ENCODE measurements around the gene MICAL3.

The MICAL3 gene

GRCh38 chr22:17784776-17785175 lies 239.6 kb downstream of the MICAL3 start:
- Histone ChIP-seq H3K9me3 (no peaks in the 10 kb centered on the region; the same call in 1 of the 2 replicates), H3K4me3 (no peak overlapping the region), H3K27ac (no peak overlapping the region), H3K9ac (no peak overlapping the region), H3K36me3 (peaks cover 22% of the 10 kb centered on the region), H4K20me1 (no peaks in the 10 kb centered on the region; the same call in 1 of the 2 replicates), H3K4me1 (peaks cover 62% of the 10 kb centered on the region), H3K27me3 (no peaks in the 10 kb centered on the region), H3K4me2 (no peak overlapping the region)
- TF ChIP-seq Cebpa-rat (IDR thresholded peaks at IDR 0.05): no peak

GRCh38 chr22:17783773-17784480 lies 240.4 kb downstream of the MICAL3 start:
- H3K9ac ChIP-seq: no peak overlapping the region
- H4K20me1 ChIP-seq: no peaks in the 10 kb centered on the region; the same call in 1 of the 2 replicates
- peak overlapping the region; percentile 96 for H3K4me2 ChIP-seq
- no peak overlapping the region for H3K4me3 ChIP-seq
- H3K4me1 ChIP-seq: peaks cover 71% of the 10 kb centered on the region
- no peaks in the 10 kb centered on the region; the same call in 1 of the 2 replicates for H3K9me3 ChIP-seq
- no peaks in the 10 kb centered on the region for H3K27me3 ChIP-seq
- no peak overlapping the region; the same call in 1 of the 2 replicates for H3K27ac ChIP-seq
- H3K36me3 ChIP-seq: peaks cover 14% of the 10 kb centered on the region
- no peak for TF ChIP-seq Cebpa-rat (IDR thresholded peaks at IDR 0.05)

GRCh38 chr22:17783312-17783711 lies 241.0 kb downstream of the MICAL3 start:
- H3K27me3 ChIP-seq: no peaks in the 10 kb centered on the region
- peaks cover 77% of the 10 kb centered on the region for H3K4me1 ChIP-seq

GRCh38 chr22:17782621-17783020 lies 241.7 kb downstream of the MICAL3 start:
- Histone ChIP-seq H3K4me3 (no peak overlapping the region), H4K20me1 (no peaks in the 10 kb centered on the region; the same call in 1 of the 2 replicates), H3K4me1 (peaks cover 82% of the 10 kb centered on the region), H3K27ac (peak overlapping the region; percentile 4), H3K9ac (no peak overlapping the region), H3K36me3 (peaks cover under 1% of the 10 kb centered on the region; the same call in 1 of the 2 replicates), H3K27me3 (no peaks in the 10 kb centered on the region), H3K9me3 (no peaks in the 10 kb centered on the region; the same call in 1 of the 2 replicates), H3K4me2 (peak overlapping the region; percentile 96)
- no peak for TF ChIP-seq Cebpa-rat (IDR thresholded peaks at IDR 0.05)

More at GRCh38 chr22:17783312-17783711, 241.0 kb downstream of the MICAL3 start:
- no peaks in the 10 kb centered on the region; the same call in 1 of the 2 replicates for H3K9me3 ChIP-seq
- peaks cover 8% of the 10 kb centered on the region for H3K36me3 ChIP-seq
- no peak overlapping the region for H3K4me3 ChIP-seq
- no peak for TF ChIP-seq Cebpa-rat (IDR thresholded peaks at IDR 0.05)
- H4K20me1 ChIP-seq: no peaks in the 10 kb centered on the region; the same call in 1 of the 2 replicates
- H3K9ac ChIP-seq: no peak overlapping the region
- peak overlapping the region; percentile 96 for H3K4me2 ChIP-seq
- peak overlapping the region; percentile 4; the same call in 1 of the 2 replicates for H3K27ac ChIP-seq

GRCh38 chr22:17782158-17782557 lies 242.2 kb downstream of the MICAL3 start:
- Histone ChIP-seq H4K20me1 (no peaks in the 10 kb centered on the region; the same call in 1 of the 2 replicates), H3K27ac (peak overlapping the region; percentile 97), H3K4me3 (no peak overlapping the region), H3K9me3 (no peaks in the 10 kb centered on the region; the same call in 1 of the 2 replicates), H3K9ac (no peak overlapping the region), H3K4me2 (peak overlapping the region; percentile 96), H3K36me3 (no peaks in the 10 kb centered on the region), H3K27me3 (no peaks in the 10 kb centered on the region), H3K4me1 (peaks cover 82% of the 10 kb centered on the region)
- TF ChIP-seq Cebpa-rat (IDR thresholded peaks at IDR 0.05): no peak

GRCh38 chr22:17781319-17782031 lies 242.9 kb downstream of the MICAL3 start:
- no peaks in the 10 kb centered on the region for H3K36me3 ChIP-seq
- no peaks in the 10 kb centered on the region; the same call in 1 of the 2 replicates for H4K20me1 ChIP-seq
- H3K4me2 ChIP-seq: peak overlapping the region; percentile 96
- peak overlapping the region; percentile 82; the same call in 1 of the 2 replicates for H3K4me3 ChIP-seq
- no peak for TF ChIP-seq Cebpa-rat (IDR thresholded peaks at IDR 0.05)
- H3K27me3 ChIP-seq: no peaks in the 10 kb centered on the region
- no peaks in the 10 kb centered on the region; the same call in 1 of the 2 replicates for H3K9me3 ChIP-seq
- peak overlapping the region; percentile 63 for H3K9ac ChIP-seq
- peaks cover 81% of the 10 kb centered on the region for H3K4me1 ChIP-seq
- peak overlapping the region; percentile 97 for H3K27ac ChIP-seq

- H3K27ac ChIP-seq: peak overlapping the region; percentile 97
- H3K4me3 ChIP-seq: peak overlapping the region; percentile 82
- peak overlapping the region; percentile 96 for H3K4me2 ChIP-seq
- H3K9me3 ChIP-seq: no peaks in the 10 kb centered on the region; the same call in 1 of the 2 replicates
- no peaks in the 10 kb centered on the region for H3K36me3 ChIP-seq
- H3K4me1 ChIP-seq: peaks cover 81% of the 10 kb centered on the region
- no peaks in the 10 kb centered on the region; the same call in 1 of the 2 replicates for H4K20me1 ChIP-seq
- H3K9ac ChIP-seq: peak overlapping the region; percentile 63
- no peaks in the 10 kb centered on the region for H3K27me3 ChIP-seq
- no peak for TF ChIP-seq Cebpa-rat (IDR thresholded peaks at IDR 0.05)
Observed at GRCh38 chr22:17780741-17781318, 243.5 kb downstream of the MICAL3 start.

- Histone ChIP-seq H3K27ac (peak overlapping the region; percentile 97), H3K4me3 (peak overlapping the region; percentile 82), H3K4me2 (peak overlapping the region; percentile 96), H3K36me3 (no peaks in the 10 kb centered on the region), H3K4me1 (peaks cover 83% of the 10 kb centered on the region), H3K27me3 (no peaks in the 10 kb centered on the region), H3K9me3 (no peaks in the 10 kb centered on the region; the same call in 1 of the 2 replicates), H3K9ac (peak overlapping the region; percentile 63), H4K20me1 (no peaks in the 10 kb centered on the region; the same call in 1 of the 2 replicates)
- TF ChIP-seq Cebpa-rat (IDR thresholded peaks at IDR 0.05): no peak
Observed at GRCh38 chr22:17780116-17780740, 244.1 kb downstream of the MICAL3 start.

All from BLaER1 (cell line).